ENCODE data around the gene MKI67.

MKI67 gene

DNA sequence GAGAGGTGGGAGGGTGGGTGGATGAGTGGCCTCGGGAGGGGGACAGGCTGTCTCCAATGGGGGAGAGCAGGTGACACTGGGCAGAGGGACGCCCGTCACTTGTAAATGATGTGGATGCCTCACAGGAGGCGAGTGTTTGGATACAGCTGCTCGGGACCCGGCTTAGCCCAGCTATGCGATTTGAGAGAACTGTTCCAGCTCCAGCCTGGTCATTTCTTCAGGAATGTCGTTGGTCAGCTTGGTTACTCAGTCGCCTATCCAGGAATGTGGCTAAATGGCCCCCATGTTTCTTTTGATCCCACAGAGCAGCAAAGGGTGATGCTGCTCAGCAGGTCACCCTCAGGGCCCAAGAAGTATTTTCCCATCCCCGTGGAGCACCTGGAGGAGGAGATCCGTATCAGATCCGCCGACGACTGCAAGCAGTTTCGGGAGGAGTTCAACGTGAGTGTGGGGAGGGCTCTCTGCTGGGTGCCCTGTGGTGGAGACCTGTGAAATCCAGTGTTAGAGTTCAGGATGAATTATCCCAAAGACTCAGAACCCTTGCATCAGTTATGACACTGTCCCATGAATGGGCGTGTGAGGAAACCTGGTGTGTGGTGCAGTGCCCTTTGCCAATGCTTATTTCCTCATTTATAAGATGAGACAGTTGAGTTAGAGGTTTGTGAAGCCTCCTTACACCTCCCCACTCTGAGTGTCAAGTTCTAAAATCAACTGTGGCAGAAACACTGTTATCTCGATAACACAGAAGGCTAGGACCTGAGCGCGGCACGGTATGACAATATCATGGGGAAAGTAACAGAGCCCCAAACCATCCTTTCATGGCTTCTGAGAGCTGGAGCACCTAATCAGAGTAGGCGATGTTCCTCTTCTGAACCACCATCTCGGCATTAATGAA is 76.8 kb downstream of the MKI67 start:
- no peak for DNase-seq

DNA sequence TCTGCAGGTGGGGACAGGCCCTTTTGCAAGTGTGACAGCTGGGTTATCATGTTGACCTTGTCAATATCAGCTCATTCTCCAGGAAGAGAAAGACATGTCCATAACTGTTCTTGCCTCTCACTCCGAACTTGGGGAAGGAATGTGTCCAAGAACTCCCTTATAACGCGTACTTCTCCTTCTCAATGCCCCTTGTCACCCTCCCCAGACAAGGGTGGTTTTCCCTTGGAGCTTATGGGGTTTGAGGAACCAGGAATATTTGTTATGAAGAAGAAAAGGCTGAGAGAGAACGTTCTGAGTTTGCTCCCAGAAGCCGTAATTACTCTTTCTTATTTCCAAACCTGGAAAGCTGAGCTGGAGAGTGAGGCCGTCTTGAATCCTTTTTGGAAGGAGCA is 77.4 kb downstream of the MKI67 start:
- no peak for DNase-seq

DNA sequence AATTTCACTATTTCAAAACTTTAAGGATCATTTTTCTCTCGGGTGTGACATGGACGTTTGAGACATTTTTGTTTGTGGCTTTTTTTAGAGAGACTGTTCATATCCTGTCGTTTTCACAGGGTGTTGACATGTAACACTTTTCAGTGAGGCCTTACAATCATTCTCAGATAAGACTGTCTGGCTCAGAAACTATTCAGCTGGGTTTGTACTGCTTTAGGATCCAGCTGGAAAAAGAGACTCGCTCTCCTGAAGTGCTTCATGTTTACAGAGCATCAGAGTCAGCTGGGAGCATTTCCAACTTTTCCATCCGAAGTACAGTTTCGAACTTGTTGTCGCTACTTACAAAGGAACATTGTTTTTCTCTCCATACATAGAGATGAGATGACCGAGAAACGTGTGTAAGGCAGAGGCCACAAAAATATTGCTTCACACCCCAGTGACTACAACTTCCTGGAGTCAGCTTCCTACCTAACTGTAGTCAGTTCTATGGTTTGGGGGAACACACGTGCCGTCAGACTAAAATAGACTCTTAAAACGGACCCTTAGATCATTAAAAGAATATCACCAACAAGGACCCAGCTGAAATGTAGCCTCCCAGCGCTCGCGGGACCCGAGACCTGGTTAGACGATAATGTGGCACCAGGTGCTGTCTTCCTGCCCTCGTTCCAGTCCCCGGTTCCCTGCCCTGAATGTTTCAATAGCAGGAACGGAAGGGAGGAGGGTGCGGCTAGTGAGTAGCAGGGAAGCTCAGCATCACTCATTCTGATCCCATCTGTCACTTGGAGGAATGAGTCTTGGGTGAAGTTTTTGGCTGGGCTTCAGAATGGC is 78.0 kb downstream of the MKI67 start:
- no peak for DNase-seq

- DNase-seq, result peak; percentile 77
These were observed 78.9 kb downstream of the MKI67 start for GRCh38 chr10:128047351-128047750.

DNA sequence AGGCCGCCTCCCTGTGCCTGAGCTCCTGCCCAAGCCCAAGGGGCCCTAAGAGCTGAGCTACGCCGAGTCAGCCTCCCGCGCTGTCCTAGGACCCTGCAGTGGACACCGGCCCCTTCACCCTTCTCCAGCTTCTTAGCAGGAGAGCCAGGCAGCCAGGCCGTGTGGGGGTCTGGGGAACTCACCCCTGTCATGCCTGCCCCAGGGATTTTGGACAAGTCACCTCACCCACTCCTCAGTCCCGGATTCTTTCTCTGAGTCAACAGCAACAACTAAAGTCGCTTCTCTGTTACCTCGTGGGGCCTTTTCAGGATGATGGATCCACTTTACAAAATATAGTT is 79.3 kb downstream of the MKI67 start:
- DNase-seq, result no peak

All from NCI-H226 (cell line).